ENCODE measurements around the gene ARMC12. TPM values are rescaled to one million over a fixed set of nuclear protein-coding genes. Genes with fewer than 3 reads are reported as not detected.

ARMC12 gene
- total RNA-seq, 3 donors from 2014 or later (not counting 1 experiment from before 2014, with no cell fraction given) = 0.59 to 1.5 (median 0.64) TPM

- Mint-ChIP-seq H3K4me3 (no peak overlapping the region), H3K4me1 (peaks cover 0 to 14% of the 10 kb centered on the region in 2 donors), H3K27me3 (ENCODE audit: low read depth in 2 of 2) (peaks cover 0 to 4% of the 10 kb centered on the region in 2 donors), H3K27ac (no peak overlapping the region), H3K9me3 (no peaks in the 10 kb centered on the region), H3K36me3 (no peaks in the 10 kb centered on the region)
- WGBS (ENCODE audit: insufficient coverage) = 62% methylated on average over 4 of the region's 4 CpGs
- ATAC-seq (no peak), DNase-seq (no peak)
- intact Hi-C loops (cut with micrococcal nuclease) = no loop called here
- Histone ChIP-seq H3K27me3 (ENCODE audit: control insufficient read depth, insufficient read depth, low read length) (no peaks in the 10 kb centered on the region), H3K4me1 (ENCODE audit: control insufficient read depth, insufficient read depth, low read length) (peaks cover 32% of the 10 kb centered on the region), H3K27ac (ENCODE audit: low read length) (no peak overlapping the region), H3K36me3 (ENCODE audit: control insufficient read depth, insufficient read depth, low read length) (no peaks in the 10 kb centered on the region), H3K9me3 (ENCODE audit: control insufficient read depth, insufficient read depth, low read length) (no peaks in the 10 kb centered on the region), H3K4me3 (ENCODE audit: low read length) (no peak overlapping the region)
- no peak for TF ChIP-seq CTCF (IDR thresholded peaks at IDR 0.05)
Observed at GRCh38 chr6:35718375-35718736, 18.5 kb upstream of the ARMC12 start.

GRCh38 chr6:35718911-35719381, 17.9 kb upstream of the ARMC12 start:
- Mint-ChIP-seq H3K36me3 (no peaks in the 10 kb centered on the region), H3K4me3 (no peak overlapping the region), H3K27me3 (ENCODE audit: low read depth in 2 of 2) (peaks cover 0 to 4% of the 10 kb centered on the region in 2 donors), H3K9me3 (no peaks in the 10 kb centered on the region), H3K27ac (no peak overlapping the region), H3K4me1 (peaks cover 0 to 14% of the 10 kb centered on the region in 2 donors)
- ATAC-seq (no peak), DNase-seq (peak in 1 of 2 donors; percentile 23)
- intact Hi-C loops (cut with micrococcal nuclease) = no loop called here
- Histone ChIP-seq H3K9me3 (ENCODE audit: control insufficient read depth, insufficient read depth, low read length) (no peaks in the 10 kb centered on the region), H3K27me3 (ENCODE audit: control insufficient read depth, insufficient read depth, low read length) (no peaks in the 10 kb centered on the region), H3K27ac (ENCODE audit: low read length) (peak overlapping the region; percentile 41), H3K4me1 (ENCODE audit: control insufficient read depth, insufficient read depth, low read length) (peaks cover 31% of the 10 kb centered on the region), H3K4me3 (ENCODE audit: low read length) (no peak overlapping the region), H3K36me3 (ENCODE audit: control insufficient read depth, insufficient read depth, low read length) (no peaks in the 10 kb centered on the region)
- no peak for TF ChIP-seq CTCF (IDR thresholded peaks at IDR 0.05)
- 56% methylated on average over 2 of the region's 2 CpGs for WGBS (ENCODE audit: insufficient coverage)

- 46% methylated on average over 5 of the region's 5 CpGs for WGBS (ENCODE audit: insufficient coverage)
- Histone ChIP-seq H3K9me3 (ENCODE audit: control insufficient read depth, insufficient read depth, low read length) (no peaks in the 10 kb centered on the region), H3K4me1 (ENCODE audit: control insufficient read depth, insufficient read depth, low read length) (peaks cover 31% of the 10 kb centered on the region), H3K27ac (ENCODE audit: low read length) (peak overlapping the region; percentile 41), H3K4me3 (ENCODE audit: low read length) (no peak overlapping the region), H3K36me3 (ENCODE audit: control insufficient read depth, insufficient read depth, low read length) (no peaks in the 10 kb centered on the region), H3K27me3 (ENCODE audit: control insufficient read depth, insufficient read depth, low read length) (no peaks in the 10 kb centered on the region)
- no peak overlapping the region for H3K27ac Mint-ChIP-seq
- H3K9me3 Mint-ChIP-seq = no peaks in the 10 kb centered on the region
- TF ChIP-seq CTCF (IDR thresholded peaks at IDR 0.05) = no peak
- no peaks in the 10 kb centered on the region for H3K36me3 Mint-ChIP-seq
- no peak for ATAC-seq
- no peak overlapping the region for H3K4me3 Mint-ChIP-seq
- H3K27me3 Mint-ChIP-seq (ENCODE audit: low read depth in 2 of 2) = peaks cover 0 to 4% of the 10 kb centered on the region in 2 donors
- intact Hi-C loops (cut with micrococcal nuclease) = no loop called here
- no peak for DNase-seq
- H3K4me1 Mint-ChIP-seq = peaks cover 0 to 14% of the 10 kb centered on the region in 2 donors
Observed at GRCh38 chr6:35719404-35719829, 17.4 kb upstream of the ARMC12 start.
